ENCODE data around the gene CD4. TPM values are rescaled to one million over a fixed set of nuclear protein-coding genes. Genes with fewer than 3 reads are reported as not detected.
"Not testable (repeated sequence)": the region's sequence is repeated elsewhere in the genome, so short reads cannot be mapped to it uniquely, and the experiment has no call there.

The CD4 gene
- total RNA-seq, 1 donor from 2014 or later, result not detected

DNA sequence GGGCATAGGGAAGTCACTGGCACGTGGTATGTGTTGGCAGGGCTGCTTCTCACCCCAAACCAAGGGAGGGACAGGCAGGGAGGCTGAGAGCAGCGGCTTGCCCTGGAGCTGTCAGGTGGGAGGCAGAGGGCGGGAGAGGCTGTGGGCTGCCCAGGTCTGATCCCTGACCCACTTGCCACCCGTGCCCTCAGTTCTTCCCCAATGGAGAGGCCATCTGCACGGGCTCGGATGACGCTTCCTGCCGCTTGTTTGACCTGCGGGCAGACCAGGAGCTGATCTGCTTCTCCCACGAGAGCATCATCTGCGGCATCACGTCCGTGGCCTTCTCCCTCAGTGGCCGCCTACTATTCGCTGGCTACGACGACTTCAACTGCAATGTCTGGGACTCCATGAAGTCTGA is 56.1 kb downstream of the CD4 start:
- DNase-seq (ENCODE audit: low read depth, low spot score), result no peak

DNA sequence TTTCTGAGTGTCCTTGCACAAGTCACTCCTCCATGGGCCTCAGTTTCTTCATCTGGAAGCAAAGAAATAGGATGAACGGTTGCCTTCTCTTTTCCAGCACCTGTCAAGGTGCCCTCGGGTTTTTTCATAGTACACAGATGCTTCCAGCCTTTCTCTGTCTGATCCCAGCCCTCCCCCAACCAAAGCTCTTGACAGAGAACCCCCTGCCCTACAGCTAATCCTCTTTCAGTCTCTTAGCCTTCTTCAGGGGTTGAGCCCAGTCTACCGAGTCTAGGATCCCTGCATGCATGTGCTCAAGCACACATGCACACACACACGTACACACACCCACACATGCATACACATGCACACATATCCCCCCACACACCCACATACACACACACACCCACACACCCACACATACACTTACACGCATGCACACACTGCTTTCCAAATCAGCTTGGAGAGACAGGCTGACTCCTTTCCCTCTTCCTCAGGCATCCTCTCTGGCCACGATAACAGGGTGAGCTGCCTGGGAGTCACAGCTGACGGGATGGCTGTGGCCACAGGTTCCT is 57.1 kb downstream of the CD4 start:
- DNase-seq (ENCODE audit: low read depth, low spot score), result no peak

DNA sequence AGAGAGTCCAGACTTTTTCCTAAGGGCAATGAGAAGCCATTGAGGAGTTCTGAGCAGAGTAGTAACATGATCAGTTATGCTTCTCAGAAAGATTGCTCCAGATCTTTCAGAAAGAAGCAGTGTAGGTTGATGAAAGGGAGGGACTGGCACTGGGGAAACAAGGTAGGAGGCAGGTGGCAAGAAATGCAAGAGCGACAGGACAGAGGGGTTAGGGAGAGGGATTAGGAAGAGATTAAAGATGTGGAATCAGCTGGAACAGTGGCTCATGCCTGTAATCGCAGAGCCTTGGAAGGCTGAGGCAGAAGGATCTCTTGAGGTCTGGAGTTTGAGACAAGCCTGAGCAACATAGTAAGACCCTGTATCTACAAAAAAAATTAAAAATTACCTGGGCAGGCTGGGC is 58.3 kb downstream of the CD4 start:
- DNase-seq (ENCODE audit: low read depth, low spot score), result no peak

DNA sequence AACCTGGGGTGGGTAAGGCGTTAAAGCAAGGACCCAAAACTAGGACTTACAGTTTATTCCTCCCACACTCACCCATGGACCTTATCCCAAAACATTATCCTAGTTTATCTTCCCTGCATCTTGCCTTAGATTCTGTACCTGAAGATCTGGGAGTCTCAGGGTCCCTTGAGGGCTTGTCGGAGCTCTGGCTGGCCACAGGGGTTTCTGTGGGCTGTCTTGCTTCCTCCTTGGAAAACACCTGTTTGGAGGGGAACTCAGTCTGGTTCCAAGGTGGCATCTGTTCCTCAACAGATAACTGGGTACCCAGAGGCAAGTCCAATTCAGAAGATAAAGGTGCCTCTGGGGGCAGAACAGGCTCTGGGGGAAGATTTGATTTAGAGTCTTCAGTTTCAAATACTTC is 60.1 kb downstream of the CD4 start:
- DNase-seq (ENCODE audit: low read depth, low spot score), result no peak

DNA sequence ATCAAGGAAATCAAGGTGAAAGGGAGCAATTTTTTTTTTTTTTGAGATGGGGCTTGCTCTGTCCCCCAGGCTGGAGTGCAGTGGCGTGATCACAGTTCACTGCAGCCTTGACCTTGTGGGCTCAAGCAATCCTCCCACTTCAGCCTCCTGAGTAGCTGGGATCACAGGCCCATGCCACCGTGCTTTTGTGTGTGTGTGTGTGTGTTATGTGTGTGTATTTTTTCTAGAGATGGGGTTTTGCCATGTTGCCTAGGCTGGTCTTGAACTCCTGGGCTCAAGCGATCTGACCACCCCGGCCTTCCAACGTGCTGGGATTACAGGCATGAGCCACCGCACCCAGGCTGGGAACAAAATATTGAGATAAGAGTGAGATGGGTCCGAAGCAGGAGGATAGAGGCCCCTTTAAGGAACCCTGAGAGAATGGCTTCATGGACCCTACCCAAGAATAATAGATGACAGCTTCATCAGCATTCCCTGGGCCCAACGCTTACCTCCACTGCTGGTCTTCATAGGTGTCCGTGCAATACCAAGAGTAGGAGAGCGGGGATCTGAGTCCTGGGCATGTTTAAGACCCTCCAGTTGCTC is 60.7 kb downstream of the CD4 start:
- DNase-seq (ENCODE audit: low read depth, low spot score), result no peak

DNA sequence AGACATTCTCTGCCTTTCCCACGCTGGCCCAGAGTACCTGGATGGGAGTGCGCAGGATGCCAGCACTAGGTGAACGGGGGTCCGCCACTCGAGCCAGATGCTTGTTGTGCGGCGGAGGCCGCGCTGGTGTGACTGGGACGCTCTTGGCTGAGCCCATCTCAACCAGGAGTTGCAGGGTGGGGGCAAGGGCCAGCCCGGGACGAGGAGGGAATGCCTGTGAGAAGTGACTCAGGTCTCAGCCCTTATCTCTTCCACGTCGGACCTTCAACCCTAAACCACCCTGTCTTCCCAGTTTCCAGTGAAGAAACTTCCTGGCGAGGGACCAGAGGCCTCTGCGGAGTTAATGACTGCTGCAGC is 61.4 kb downstream of the CD4 start:
- DNase-seq (ENCODE audit: low read depth, low spot score), result no peak

DNA sequence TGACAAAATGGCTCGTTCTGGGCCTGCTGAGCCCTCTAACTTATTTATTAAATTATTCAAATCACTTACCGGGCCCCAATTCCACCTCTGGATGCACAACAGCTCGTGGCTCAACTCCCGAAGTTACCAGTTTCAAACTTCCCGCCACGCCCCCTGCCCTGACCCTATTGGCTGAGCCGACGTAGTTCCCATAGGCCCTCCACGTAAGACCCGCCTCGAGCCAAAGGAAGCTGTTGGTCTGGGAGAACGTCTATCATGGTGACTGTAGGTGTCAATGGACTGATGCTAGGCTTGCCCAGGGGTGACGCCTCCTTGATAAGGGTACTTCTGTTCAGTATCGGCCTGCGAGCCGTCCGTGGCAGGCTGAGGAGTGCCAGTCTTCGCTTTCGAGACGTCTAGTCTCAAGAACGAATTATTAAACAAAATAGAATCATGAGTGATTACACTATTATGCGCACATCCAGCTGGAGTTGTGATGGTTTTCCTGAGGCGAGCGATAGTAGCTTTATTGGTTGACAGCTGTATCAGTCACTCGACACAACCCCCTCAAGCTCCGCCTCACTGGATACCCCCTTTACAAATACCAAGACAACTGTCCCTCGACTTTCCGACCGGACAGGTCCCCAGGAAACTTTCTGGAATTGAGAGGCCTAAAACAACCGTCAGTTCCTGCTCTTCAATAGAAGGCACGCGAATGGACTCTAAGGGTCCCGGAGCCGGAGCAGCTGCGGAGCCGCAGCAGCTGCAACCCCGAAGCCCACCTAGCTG is 62.0 kb downstream of the CD4 start, which contains the start of gene CDCA3:
CDCA3 (minus strand) TSS at position 134 of the 768 bp plus-strand sequence. CDS start 334 bp downstream, outside the sequence.
- DNase-seq (ENCODE audit: low read depth, low spot score), result peak; percentile 97

DNA sequence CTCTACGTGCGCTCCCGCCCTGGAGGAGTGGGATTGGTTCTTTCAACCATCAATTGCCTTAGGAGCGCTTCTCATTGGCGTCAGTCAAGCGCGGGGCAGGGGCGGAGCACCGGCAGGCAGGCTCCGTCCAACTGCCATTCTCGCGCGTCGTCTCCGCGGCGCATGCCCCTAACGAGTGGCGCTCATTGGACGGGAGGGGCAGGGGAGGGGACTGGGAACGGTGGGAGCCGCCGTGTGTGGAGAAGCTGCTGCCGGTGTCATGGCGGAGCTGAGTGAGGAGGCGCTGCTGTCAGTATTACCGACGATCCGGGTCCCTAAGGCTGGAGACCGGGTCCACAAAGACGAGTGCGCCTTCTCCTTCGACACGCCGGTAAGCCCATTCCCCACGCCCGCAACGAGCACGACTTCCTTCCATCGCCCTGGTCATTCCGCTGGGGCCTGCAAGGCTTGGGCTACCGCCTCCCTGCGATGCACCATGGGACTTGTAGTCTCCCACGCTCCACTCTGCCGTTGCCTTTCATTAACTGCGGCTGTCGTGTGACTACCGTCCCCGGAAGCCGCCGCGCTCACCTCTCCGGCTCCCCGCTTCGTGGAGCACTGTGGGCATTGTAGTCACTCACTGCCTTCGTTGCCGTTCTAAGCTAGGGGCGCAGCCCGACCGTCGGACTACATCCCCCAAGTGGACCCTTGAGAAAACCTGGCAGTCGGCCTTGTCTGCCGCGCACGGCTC is 62.8 kb downstream of the CD4 start, which contains the start of gene USP5:
USP5 (plus strand) TSS at position 230 of the 730 bp plus-strand sequence; CDS start at position 260, 30 bp downstream.
- peak; percentile 99 for DNase-seq (ENCODE audit: low read depth, low spot score)

DNA sequence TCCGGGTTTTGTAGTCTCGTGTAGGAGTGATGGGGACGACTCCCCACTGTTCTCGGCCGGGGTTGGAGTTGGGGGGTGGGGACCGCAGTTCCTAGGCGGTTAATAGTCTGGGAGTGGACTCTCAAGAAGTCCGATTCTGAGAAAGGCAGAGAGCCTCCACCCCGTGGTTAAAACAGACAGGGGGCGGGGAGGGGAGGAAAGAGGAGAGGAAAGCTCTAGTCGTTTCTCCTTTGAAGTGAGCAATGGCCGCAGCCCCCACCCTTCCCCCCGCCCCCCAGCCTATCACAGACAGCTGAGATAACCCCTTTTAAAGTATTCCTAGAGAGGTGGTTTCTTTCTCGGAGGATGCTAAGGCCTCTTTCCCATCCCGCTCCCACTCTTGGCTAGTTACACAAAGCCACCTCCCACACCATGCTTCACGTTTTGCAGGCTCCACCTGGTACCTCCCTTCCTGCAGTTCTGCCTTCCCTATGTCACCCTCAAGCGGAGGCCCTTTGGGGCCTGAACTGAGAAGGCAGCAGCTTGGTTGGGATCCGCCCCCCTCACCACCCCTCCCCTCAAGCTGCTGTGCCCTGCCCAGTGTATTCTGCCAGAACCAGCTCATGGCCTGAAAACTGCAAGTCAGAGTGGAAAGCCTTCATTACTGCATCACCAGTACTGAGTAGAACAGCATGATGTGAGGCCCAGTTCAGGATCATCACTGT is 63.5 kb downstream of the CD4 start:
- no peak for DNase-seq (ENCODE audit: low read depth, low spot score)

DNA sequence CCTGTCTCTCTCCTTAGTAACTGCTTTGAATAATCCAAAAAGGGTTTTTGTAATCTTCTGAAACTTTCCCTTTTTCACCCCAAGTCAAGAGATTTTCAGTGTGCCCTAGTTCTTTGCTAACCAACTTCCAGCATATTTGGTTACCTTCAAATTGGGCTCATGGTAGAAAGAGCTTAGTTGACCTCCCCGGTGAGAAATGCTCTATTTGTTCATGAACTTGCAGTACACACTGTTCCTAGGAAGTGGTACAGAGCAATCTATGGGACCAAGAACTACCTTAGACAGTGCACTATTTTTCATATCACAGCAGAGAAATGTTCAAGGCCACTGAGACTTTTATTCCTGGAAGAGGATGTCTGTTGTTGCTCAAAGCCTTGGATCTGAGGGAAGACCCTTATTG is 64.3 kb downstream of the CD4 start:
- no peak for DNase-seq (ENCODE audit: low read depth, low spot score)

DNA sequence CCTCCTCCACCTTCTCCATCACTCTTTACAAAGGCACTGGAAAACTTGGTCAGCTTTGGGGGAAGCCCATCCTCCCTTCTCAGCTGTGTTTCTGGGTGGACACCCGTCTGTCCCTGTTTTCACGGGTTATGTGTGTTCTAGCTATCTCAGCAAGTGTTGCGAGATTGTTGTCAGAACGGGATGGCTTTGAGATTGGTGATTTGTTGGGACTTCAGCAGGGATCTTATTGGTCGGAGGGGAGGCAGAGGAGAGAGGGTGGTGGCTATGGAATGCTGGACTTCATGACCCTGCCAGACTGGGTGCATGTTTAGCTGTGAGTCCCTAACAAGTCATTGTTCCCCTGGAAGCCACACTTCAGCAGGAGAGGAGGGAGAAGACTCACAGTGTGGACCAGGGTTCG is 64.7 kb downstream of the CD4 start:
- no peak for DNase-seq (ENCODE audit: low read depth, low spot score)

DNA sequence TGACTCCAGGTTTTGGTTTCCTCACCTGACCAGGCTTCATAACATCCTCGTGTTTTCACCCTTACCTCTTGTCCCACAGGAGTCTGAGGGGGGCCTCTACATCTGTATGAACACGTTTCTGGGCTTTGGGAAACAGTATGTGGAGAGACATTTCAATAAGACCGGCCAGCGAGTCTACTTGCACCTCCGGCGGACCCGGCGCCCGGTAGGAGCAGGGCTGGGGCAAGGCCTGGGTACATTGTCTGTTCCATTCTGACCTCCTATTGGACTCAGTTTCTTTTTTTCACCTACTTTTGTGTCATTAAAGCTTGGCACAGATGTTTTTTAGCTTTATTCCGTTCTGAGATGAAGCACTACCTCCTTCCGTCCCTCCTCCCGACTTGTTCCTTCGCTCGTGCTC is 66.0 kb downstream of the CD4 start:
- no peak for DNase-seq (ENCODE audit: low read depth, low spot score)

DNA sequence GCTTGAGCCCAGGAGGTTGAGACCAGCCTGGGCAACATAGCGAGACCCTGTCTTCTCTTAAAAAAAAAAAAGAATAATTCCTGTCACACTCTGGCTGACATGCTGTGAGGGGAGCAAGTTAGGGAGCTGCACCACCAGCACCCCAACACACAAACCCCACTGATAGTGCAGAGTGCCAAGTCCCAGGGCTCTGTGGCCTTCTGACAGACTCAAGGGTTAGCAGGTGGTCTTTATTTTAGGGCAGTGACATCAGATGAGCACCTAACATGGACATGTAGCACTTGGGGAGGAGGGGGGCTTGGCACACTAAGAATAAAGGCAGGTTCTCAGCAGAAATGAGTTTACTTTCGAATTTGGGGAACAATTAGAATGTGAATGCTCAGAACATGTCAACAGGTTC is 69.5 kb downstream of the CD4 start:
- no peak for DNase-seq (ENCODE audit: low read depth, low spot score)

DNA sequence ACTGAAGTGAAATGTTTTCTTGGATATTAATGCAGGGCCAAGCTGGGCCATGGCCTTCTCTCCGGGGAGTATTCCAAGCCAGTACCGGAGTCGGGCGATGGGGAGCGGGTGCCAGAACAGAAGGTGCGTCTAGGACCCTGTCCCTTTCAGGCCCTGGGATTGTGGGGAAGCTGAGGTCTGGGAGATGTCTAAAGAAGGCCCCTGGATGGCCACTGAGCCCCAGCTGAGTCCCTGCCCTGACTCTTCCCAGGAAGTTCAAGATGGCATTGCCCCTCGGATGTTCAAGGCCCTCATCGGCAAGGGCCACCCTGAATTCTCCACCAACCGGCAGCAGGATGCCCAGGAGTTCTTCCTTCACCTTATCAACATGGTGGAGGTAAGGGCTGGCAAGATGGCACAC is 70.8 kb downstream of the CD4 start:
- no peak for DNase-seq (ENCODE audit: low read depth, low spot score)

DNA sequence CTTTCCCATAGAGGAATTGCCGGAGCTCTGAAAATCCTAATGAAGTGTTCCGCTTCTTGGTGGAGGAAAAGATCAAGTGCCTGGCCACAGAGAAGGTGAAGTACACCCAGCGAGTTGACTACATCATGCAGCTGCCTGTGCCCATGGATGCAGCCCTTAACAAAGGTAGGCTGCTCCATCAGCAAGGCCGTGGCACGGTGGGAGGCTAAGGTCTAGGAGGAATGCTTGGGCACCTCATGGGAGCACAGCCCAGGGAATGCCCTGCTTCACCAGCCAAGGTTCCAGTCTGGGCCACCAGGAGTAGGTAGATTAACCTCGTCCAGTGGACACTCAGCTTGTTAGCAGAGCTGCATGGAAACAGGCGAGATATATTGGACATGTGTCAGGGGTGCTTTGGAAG is 71.6 kb downstream of the CD4 start:
- DNase-seq (ENCODE audit: low read depth, low spot score), result no peak

DNA sequence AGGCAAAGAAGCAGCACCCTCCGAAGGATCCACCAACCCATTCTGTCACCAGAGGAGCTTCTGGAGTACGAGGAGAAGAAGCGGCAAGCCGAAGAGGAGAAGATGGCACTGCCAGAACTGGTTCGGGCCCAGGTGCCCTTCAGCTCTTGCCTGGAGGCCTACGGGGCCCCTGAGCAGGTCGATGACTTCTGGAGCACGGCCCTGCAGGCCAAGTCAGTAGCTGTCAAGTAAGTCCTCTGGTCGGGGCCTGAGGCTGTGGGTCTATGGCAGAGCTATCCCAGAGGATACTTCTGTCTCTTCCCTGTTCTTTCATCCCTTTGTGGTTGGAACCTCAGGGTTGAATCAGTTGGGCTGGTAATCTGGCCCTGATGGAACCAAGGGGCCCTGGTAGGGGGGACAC is 72.1 kb downstream of the CD4 start:
- DNase-seq (ENCODE audit: low read depth, low spot score), result no peak

DNA sequence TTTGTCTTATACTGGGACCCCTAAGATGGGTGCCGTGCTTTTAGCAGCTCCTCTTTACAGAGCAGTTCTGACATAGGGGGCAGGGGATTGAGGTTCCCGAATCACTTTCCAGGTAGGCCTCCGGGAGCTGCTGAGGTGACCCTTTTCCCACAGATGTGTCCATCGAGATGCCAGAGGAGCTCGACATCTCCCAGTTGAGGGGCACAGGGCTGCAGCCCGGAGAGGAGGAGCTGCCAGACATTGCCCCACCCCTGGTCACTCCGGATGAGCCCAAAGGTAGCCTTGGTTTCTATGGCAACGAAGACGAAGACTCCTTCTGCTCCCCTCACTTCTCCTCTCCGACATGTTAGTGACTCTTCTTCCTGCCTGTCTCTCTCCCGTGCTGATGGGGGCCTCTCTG is 73.7 kb downstream of the CD4 start:
- DNase-seq (ENCODE audit: low read depth, low spot score), result no peak

DNA sequence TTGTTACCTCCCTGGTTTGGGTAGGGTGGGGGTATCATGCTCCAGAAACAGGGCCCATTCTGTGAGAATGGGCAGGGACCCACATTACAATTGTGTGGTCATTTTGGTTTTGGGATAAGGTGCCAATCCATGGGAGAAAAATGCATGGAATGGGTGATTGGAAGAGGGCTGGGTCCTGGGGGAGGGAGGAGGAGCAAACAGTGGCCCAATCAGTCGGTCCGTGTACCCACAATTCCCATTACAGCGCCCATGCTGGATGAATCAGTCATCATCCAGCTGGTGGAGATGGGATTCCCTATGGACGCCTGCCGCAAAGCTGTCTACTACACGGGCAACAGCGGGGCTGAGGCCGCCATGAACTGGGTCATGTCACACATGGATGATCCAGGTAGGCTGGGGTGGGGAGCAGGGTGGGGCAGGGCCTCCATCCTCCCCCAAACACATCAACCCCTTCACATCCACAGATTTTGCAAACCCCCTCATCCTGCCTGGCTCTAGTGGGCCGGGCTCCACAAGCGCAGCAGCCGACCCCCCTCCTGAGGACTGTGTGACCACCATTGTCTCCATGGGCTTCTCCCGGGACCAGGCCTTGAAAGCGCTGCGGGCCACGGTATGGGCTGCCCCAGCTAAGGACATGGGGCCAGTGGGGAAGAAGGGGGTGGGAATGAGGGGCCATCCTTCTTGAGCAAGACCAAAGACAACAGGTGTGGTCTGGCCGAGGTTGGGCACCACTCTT is 74.4 kb downstream of the CD4 start:
- DNase-seq (ENCODE audit: low read depth, low spot score), result no peak

DNA sequence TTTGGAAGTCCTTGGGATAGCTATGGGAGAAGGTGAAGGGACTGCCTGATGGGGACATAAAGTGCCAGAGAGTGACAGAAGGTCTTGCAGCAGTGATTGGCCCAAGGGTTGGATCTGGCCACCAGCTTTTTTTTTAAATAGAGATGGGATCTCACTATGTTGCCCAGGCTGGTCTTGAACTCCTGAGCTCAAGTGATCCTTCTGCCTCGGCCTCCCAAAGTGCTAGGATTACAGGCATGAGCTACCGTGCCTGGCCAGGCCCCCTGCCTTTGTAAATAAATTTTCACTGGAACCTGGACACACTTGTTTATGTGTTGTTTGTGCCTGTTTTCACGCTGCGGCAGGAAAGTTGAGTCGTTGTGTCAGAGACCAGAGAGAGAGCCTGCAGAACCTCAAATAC is 76.0 kb downstream of the CD4 start:
- DNase-seq (ENCODE audit: low read depth, low spot score), result not testable (repeated sequence)

DNA sequence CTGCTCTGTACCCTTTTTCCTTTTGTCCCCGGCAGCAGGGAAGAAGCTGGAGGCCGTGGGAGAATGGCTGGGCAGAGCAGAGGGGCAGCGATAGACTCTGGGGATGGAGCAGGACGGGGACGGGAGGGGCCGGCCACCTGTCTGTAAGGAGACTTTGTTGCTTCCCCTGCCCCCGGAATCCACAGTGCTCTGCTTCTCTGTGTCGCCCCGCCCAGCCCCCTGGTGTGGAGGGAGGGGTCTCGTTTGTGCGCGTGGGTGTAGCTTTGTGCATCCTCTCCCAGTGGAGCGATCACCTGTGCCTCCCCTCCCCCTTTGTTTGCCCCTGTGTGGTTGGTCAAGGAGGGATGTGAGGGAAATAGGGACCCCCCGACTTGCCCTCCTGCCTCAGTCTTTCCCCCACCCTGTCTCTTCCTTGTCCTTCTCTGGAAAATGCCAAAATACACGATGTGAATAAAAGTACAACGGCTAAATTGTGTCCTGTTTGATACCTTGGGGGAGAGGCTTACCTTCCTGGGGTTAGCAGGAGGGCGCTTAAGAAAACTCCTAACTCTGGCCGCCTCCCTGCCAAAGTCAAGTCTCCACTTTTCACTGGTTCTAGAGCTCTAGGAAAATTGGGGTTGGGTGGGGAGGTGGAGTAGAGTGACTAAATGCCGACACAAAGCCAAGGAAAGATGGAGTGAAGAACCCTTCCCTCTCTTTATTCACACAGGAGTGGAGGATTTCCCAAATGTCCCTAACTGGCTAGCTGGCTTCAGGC is 77.0 kb downstream of the CD4 start:
- DNase-seq (ENCODE audit: low read depth, low spot score), result no peak

Data from pulmonary artery endothelial cell (primary cell).